Activated CD4-positive, alpha-beta T cell treated with anti-CD3 and anti-CD28 coated beads for 36 hours (primary cell): Measurements from ENCODE around the gene ARPC4. TPM values are rescaled to one million over a fixed set of nuclear protein-coding genes. Genes with fewer than 3 reads are reported as not detected.
A peak's percentile ranks its signal among the peaks of the same experiment; 100 is the strongest.

Experiments used
- ATAC-seq: fragments of 200-7000 bp; cut with Tn5 transposase; one replicate; pipeline ENCODE4 v1.10.0; 2021; ENCODE audit warnings: mild to moderate bottlenecking, moderate library complexity
- CTCF ChIA-PET: fragments of 350-600 bp; sonication (Branson Sonifier 250); formaldehyde crosslinking; loops from one replicate; lab custom pipeline; 2021; ENCODE audit warnings: antibody characterized with exemption; lab: Charles Lee
- POLR2A ChIA-PET: fragments of 350-600 bp; sonication (Branson Sonifier 250); formaldehyde crosslinking; loops from one replicate; lab custom pipeline; 2021; ENCODE audit warnings: antibody characterized with exemption, inconsistent platforms; lab: Charles Lee
- DNase-seq: peaks from one replicate; pipeline ENCODE4 v3.0.0-alpha.2; 2020
- H3K27ac Mint-ChIP-seq: one replicate; pipeline ENCODE4 v1.8.0; 2021; ENCODE audit warnings: mixed read lengths
- H3K27me3 Mint-ChIP-seq: one replicate; pipeline ENCODE4 v1.8.0; 2021; ENCODE audit warnings: mixed read lengths
- H3K36me3 Mint-ChIP-seq: one replicate; pipeline ENCODE4 v1.8.0; 2021; ENCODE audit warnings: low read depth, mixed read lengths
- H3K4me1 Mint-ChIP-seq: one replicate; pipeline ENCODE4 v1.8.0; 2021; ENCODE audit warnings: mixed read lengths
- H3K4me3 Mint-ChIP-seq: one replicate; pipeline ENCODE4 v1.8.0; 2021; ENCODE audit warnings: mild to moderate bottlenecking, moderate library complexity, mixed read lengths
- H3K9me3 Mint-ChIP-seq: one replicate; pipeline ENCODE4 v1.8.0; 2021; ENCODE audit warnings: low read depth, mixed read lengths
- intact Hi-C, 2 experiments: fragments of 100-400 bp; cut with DNase I in 1 of 2; cut with micrococcal nuclease in 1 of 2; formaldehyde crosslinking; loops; one replicate each; pipeline versions ENCODE4 v1.14.2 to v1.15.1; 2022 to 2024; cut with DNase I, micrococcal nuclease
- total RNA-seq, 2 experiments: library from RNA; stranded (reverse); gene quantifications; one replicate each; pipeline ENCODE4 v1.2.3, GENCODE V29; 2021

Gene ARPC4
- total RNA-seq, 2 experiments from 2014 or later = 164 to 231 TPM

- intact Hi-C loops = no loop called here
- Mint-ChIP-seq H3K27ac (no peak overlapping the region), H3K4me3 (no peak overlapping the region), H3K27me3 (no peaks in the 10 kb centered on the region), H3K9me3 (no peaks in the 10 kb centered on the region), H3K4me1 (peaks cover 37% of the 10 kb centered on the region), H3K36me3 (peaks cover 73% of the 10 kb centered on the region)
- CTCF ChIA-PET = interaction anchor here (0.6 to 1.1 kb wide), 5 partner anchors 21 to 71 kb away, joined by 3 to 4 read pairs (median 3); no protein-coding TSS in a partner anchor
- no peak for DNase-seq
- no peak for ATAC-seq
- POLR2A ChIA-PET = no interaction called here
These were observed 14.1 kb downstream of the ARPC4 start for GRCh38 chr3:9806688-9807589.

GRCh38 chr3:9807981-9808344, 15.1 kb downstream of the ARPC4 start:
- ATAC-seq = no peak
- H3K27ac Mint-ChIP-seq = peak overlapping the region; percentile 94
- peaks cover 37% of the 10 kb centered on the region for H3K4me1 Mint-ChIP-seq
- no peaks in the 10 kb centered on the region for H3K9me3 Mint-ChIP-seq
- DNase-seq = no peak
- intact Hi-C loops = loop anchor here in 1 of 2 experiments (1.0 kb wide), 1 partner anchor 15 kb away; the partner anchor contains the start of gene ARPC4
- no peaks in the 10 kb centered on the region for H3K27me3 Mint-ChIP-seq
- ChIA-PET POLR2A (interaction anchor here (2.1 kb wide), 1 partner anchor 15 kb away, joined by 5 read pairs; the partner anchor contains the start of gene ARPC4), CTCF (interaction anchor here (0.5 to 1.6 kb wide), 10 partner anchors 8 to 221 kb away, joined by 3 to 5 read pairs (median 4); no protein-coding TSS in a partner anchor)
- H3K4me3 Mint-ChIP-seq = no peak overlapping the region
- peaks cover 73% of the 10 kb centered on the region for H3K36me3 Mint-ChIP-seq

DNA sequence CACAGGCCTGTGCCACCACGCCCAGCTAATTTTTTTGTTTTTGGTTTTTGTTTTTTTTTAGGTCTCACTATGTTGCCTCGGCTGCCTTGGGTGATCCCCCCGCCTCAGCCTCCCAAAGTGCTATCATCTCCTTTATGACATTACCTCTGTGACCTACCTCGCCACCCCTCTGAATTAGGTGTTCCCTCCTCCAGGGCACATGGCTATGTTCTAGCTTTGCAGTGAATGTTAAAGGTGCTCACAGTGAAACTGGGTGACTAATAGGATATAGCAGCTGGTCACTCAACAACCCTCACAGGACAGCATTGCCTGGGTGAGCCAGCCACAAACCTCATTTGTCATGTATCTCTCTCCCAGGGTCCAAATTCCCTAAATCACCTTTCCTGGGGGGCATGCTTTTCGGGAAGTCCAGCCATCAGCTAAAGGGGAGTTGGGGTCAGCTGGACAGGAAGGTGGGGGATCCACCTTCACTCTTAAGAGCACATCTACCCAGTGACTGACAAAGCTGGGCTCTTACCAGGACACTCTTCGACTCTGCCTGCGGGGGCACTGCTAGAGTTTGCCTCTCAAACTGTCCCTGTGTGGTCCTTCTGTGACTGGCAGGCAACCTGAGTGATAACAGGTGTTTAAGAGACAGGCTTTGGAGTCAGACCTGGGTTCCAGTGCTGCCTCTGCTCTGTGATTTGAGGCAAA, 15.6 kb downstream of the ARPC4 start:
- POLR2A ChIA-PET = interaction anchor here (2.1 kb wide), 1 partner anchor 16 kb away, joined by 5 read pairs; the partner anchor contains the start of gene ARPC4
- CTCF ChIA-PET = interaction anchor here (0.5 to 1.9 kb wide), 12 partner anchors 9 to 221 kb away, joined by 3 to 6 read pairs (median 4); no protein-coding TSS in a partner anchor
- H3K9me3 Mint-ChIP-seq = no peaks in the 10 kb centered on the region
- intact Hi-C loops = loop anchor here (1.0 kb wide), 1 partner anchor 15 kb away; the partner anchor contains the start of gene ARPC4 (in 2 of the 2)
- H3K4me1 Mint-ChIP-seq = peaks cover 34% of the 10 kb centered on the region
- peak overlapping the region; percentile 94 for H3K27ac Mint-ChIP-seq
- peak; percentile 80 for ATAC-seq
- peak overlapping the region; percentile 75 for H3K4me3 Mint-ChIP-seq
- H3K27me3 Mint-ChIP-seq = no peaks in the 10 kb centered on the region
- DNase-seq = peak; percentile 78
- H3K36me3 Mint-ChIP-seq = peaks cover 71% of the 10 kb centered on the region

DNA sequence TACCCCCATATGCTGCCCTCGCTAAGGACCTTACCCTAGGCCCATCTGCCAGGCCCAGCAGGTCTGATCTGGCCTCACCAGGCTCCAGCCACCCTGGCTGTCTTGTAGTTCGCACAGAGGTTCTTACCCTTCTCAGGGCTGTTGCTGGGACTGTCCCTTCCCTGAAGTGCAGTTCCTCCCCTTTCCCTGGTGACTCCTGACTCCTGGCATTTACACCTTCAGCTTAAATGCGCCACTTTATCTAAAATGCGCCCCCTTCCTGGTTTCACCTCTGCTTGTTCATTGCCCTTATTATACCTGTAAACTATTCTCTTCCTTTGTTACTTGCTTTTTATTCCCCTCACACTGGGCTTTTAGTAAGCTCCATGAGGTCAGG, 16.3 kb downstream of the ARPC4 start:
- peaks cover 34% of the 10 kb centered on the region for H3K4me1 Mint-ChIP-seq
- DNase-seq (peak; percentile 42), ATAC-seq (peak; percentile 45)
- peak overlapping the region; percentile 75 for H3K4me3 Mint-ChIP-seq
- no peaks in the 10 kb centered on the region for H3K27me3 Mint-ChIP-seq
- H3K9me3 Mint-ChIP-seq = no peaks in the 10 kb centered on the region
- ChIA-PET POLR2A (interaction anchor here (1.1 to 2.1 kb wide), 2 partner anchors 16 to 137 kb away, joined by 3 to 5 read pairs; partner anchors contain the start of gene ARPC4), CTCF (interaction anchor here (0.7 to 1.9 kb wide), 7 partner anchors 16 to 446 kb away, joined by 3 to 8 read pairs (median 4); partner anchors contain the start of gene ARPC4)
- intact Hi-C loops = loop anchor here in 1 of 2 experiments (1.0 kb wide), 1 partner anchor 16 kb away; the partner anchor contains the start of gene ARPC4
- H3K36me3 Mint-ChIP-seq = peaks cover 64% of the 10 kb centered on the region
- peak overlapping the region; percentile 94 for H3K27ac Mint-ChIP-seq

DNA sequence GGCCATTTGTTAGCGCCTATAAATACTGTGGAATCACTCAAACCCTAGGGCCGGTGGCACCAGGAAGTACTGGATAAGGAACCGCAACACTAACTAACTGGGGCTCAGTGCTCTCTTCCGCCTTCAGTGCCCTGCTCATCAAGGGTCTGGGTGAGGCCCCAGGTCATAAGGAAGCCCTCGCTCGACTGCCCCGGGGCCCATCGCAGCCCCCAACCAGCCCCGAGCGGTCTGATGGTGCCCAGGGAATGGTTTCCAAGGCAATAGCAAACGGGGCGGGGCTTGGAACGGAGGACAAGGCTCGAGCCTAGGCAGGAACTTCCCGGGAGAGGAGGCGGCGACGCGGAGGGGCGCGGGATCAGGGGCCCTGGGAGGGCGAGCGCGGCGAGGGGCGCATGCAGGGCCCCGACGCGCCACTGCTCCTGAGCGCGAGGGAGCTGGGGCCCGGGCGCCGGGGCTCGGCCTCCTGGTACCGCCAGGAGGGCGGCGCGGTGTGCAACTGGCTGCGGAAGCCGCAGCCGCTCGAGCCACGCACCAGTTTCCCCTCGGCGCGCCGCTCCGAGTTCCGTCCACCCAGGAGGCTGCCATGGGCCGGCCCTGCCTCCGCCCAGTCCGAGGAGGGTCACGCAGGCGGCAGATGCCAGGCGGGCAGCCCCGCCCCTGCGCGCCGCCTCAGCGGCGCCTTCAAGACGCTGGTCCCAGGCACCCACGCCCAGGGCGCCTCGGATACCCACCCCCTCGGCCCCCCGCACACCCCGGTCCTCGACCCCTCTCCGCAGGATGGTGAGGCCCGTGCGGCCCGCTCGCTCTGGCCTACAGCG, 16.9 kb downstream of the ARPC4 start, which contains the start of gene TTLL3:
Gene TTLL3, plus strand, starts transcription at position 648 of the 818 bp plus-strand sequence. CDS start 400 bp downstream, outside the sequence.
- ATAC-seq (peak; percentile 34), DNase-seq (peak; percentile 64)
- Mint-ChIP-seq H3K27me3 (no peaks in the 10 kb centered on the region), H3K4me3 (peak within 1 kb of the TSS; percentile 75), H3K36me3 (peaks cover 58% of the 10 kb centered on the region), H3K27ac (peak within 1 kb of the TSS; percentile 94), H3K9me3 (no peaks in the 10 kb centered on the region), H3K4me1 (peaks cover 34% of the 10 kb centered on the region)
- CTCF ChIA-PET = interaction anchor here (0.7 to 1.9 kb wide), 5 partner anchors 17 to 446 kb away, joined by 3 to 8 read pairs (median 4); partner anchors contain the start of gene ARPC4
- intact Hi-C loops = loop anchor here in 1 of 2 experiments (1.0 kb wide), 1 partner anchor 17 kb away; the partner anchor contains the start of gene ARPC4
- POLR2A ChIA-PET = interaction anchor here (1.1 to 2.1 kb wide), 2 partner anchors 17 to 137 kb away, joined by 3 to 5 read pairs; partner anchors contain the start of gene ARPC4

- Mint-ChIP-seq H3K9me3 (no peaks in the 10 kb centered on the region), H3K4me3 (peak overlapping the region; percentile 75), H3K27ac (no peak overlapping the region), H3K27me3 (no peaks in the 10 kb centered on the region), H3K36me3 (peaks cover 52% of the 10 kb centered on the region), H3K4me1 (peaks cover 34% of the 10 kb centered on the region)
- ChIA-PET POLR2A (interaction anchor here (1.1 kb wide), 1 partner anchor 136 kb away, joined by 3 read pairs; no protein-coding TSS in a partner anchor), CTCF (no interaction called here)
- DNase-seq (no peak), ATAC-seq (no peak)
- intact Hi-C loops = no loop called here
These were observed 17.5 kb downstream of the ARPC4 start for GRCh38 chr3:9810433-9810770.

DNA sequence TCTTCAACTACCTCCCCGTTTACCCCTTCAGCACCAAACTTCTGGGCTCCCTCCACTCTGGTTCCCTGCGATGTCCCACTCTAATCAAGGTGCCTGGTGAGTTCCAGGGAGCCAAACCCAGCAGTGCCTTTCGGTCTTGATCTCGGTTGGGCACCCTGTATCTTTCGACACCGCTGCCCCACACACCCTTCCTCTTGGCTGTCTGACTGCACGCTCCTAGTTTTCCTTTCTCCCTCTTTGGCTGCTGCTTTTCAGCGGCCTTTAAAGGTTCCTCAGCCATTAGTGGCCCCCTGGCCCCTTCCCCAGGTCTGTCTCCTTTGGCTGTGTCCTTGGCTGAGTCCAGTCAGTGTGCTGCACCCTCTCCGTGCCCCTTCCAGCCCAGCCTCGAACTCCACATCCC, 18.0 kb downstream of the ARPC4 start:
- CTCF ChIA-PET = no interaction called here
- no peak for DNase-seq
- intact Hi-C loops = no loop called here
- POLR2A ChIA-PET = no interaction called here
- Mint-ChIP-seq H3K9me3 (no peaks in the 10 kb centered on the region), H3K4me1 (peaks cover 34% of the 10 kb centered on the region), H3K36me3 (peaks cover 48% of the 10 kb centered on the region), H3K27me3 (no peaks in the 10 kb centered on the region), H3K4me3 (peak overlapping the region; percentile 75), H3K27ac (no peak overlapping the region)
- ATAC-seq = no peak

GRCh38 chr3:9812870-9813483, 20.1 kb downstream of the ARPC4 start:
- Mint-ChIP-seq H3K4me3 (no peak overlapping the region), H3K4me1 (peaks cover 24% of the 10 kb centered on the region), H3K27ac (no peak overlapping the region), H3K27me3 (no peaks in the 10 kb centered on the region), H3K9me3 (no peaks in the 10 kb centered on the region), H3K36me3 (peaks cover 34% of the 10 kb centered on the region)
- POLR2A ChIA-PET = interaction anchor here (0.7 kb wide), 1 partner anchor 76 kb away, joined by 5 read pairs; no protein-coding TSS in a partner anchor
- CTCF ChIA-PET = interaction anchor here (0.6 to 1.2 kb wide), 3 partner anchors 58 to 1824 kb away, joined by 3 to 4 read pairs (median 4); no protein-coding TSS in a partner anchor
- DNase-seq = no peak
- ATAC-seq = no peak
- intact Hi-C loops = no loop called here

GRCh38 chr3:9815986-9816385, 23.1 kb downstream of the ARPC4 start:
- DNase-seq (no peak), ATAC-seq (no peak)
- ChIA-PET POLR2A (no interaction called here), CTCF (interaction anchor here (1.3 kb wide), 1 partner anchor 11 kb away, joined by 4 read pairs; no protein-coding TSS in a partner anchor)
- no peaks in the 10 kb centered on the region for H3K27me3 Mint-ChIP-seq
- no peaks in the 10 kb centered on the region for H3K9me3 Mint-ChIP-seq
- H3K27ac Mint-ChIP-seq = no peak overlapping the region
- intact Hi-C loops = no loop called here
- H3K4me3 Mint-ChIP-seq = no peak overlapping the region
- H3K4me1 Mint-ChIP-seq = peaks cover 4% of the 10 kb centered on the region
- peaks cover 17% of the 10 kb centered on the region for H3K36me3 Mint-ChIP-seq

GRCh38 chr3:9817436-9817835, 24.6 kb downstream of the ARPC4 start:
- DNase-seq (no peak), ATAC-seq (no peak)
- intact Hi-C loops = no loop called here
- no peaks in the 10 kb centered on the region for H3K4me1 Mint-ChIP-seq
- H3K36me3 Mint-ChIP-seq = peaks cover 10% of the 10 kb centered on the region
- no peaks in the 10 kb centered on the region for H3K9me3 Mint-ChIP-seq
- CTCF ChIA-PET = no interaction called here
- H3K27ac Mint-ChIP-seq = no peak overlapping the region
- H3K4me3 Mint-ChIP-seq = no peak overlapping the region
- POLR2A ChIA-PET = no interaction called here
- no peaks in the 10 kb centered on the region for H3K27me3 Mint-ChIP-seq
